Astrocyte (in vitro differentiated cells and primary cell): Measurements from ENCODE around the gene COL5A1.

Experiments
- EZH2 ChIP-seq: IDR thresholded peaks from 2 replicates; pipeline ENCODE4 v1.6.1; 2012; ENCODE audit warnings: mild to moderate bottlenecking, low read length, inconsistent platforms; ENCODE audit not compliant: insufficient read depth
- TF ChIP-seq, protein P1 (sequence below): IDR thresholded peaks from 2 replicates; pipeline ENCODE4 v1.5.1; 2011; ENCODE audit warnings: low read depth, mild to moderate bottlenecking, inconsistent platforms, low read length, moderate library complexity; ENCODE audit not compliant: insufficient read depth

DNA sequence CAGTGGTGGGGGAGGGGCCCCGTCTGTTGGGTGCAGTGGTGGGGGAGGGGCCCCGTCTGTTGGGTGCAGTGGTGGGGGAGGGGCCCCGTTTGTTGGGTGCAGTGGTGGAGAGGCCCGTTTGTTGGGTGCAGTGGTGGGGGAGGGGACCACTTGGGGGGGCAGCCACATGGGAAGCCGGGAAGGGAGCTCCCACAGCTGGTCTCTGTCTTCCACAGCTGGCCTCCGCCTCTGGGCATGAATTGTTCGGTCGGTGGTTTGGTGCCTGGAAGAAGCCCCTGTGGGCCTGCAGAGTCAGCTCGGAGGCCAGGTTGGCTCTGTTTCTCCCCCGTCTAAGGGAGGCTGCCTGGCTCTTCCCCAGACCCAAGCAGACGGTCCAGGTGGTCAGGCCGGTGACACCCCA, 69.3 kb downstream of the COL5A1 start:
- TF ChIP-seq, protein P1, sequence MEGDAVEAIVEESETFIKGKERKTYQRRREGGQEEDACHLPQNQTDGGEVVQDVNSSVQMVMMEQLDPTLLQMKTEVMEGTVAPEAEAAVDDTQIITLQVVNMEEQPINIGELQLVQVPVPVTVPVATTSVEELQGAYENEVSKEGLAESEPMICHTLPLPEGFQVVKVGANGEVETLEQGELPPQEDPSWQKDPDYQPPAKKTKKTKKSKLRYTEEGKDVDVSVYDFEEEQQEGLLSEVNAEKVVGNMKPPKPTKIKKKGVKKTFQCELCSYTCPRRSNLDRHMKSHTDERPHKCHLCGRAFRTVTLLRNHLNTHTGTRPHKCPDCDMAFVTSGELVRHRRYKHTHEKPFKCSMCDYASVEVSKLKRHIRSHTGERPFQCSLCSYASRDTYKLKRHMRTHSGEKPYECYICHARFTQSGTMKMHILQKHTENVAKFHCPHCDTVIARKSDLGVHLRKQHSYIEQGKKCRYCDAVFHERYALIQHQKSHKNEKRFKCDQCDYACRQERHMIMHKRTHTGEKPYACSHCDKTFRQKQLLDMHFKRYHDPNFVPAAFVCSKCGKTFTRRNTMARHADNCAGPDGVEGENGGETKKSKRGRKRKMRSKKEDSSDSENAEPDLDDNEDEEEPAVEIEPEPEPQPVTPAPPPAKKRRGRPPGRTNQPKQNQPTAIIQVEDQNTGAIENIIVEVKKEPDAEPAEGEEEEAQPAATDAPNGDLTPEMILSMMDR: no peak
- no peak for TF ChIP-seq EZH2
